Neutrophil (primary cell): Measurements from ENCODE around the gene KIAA0930.

Experiments used
- H3K27ac ChIP-seq: fragments of 200-600 bp; sonication (generic); 2 replicates; pipeline ENCODE4 v1.5.1; 2016; ENCODE audit warnings: mild to moderate bottlenecking, moderate library complexity
- H3K27me3 ChIP-seq: fragments of 200-600 bp; sonication (generic); 2 replicates; pipeline ENCODE4 v1.6.0; 2016; ENCODE audit warnings: mild to moderate bottlenecking
- H3K36me3 ChIP-seq: fragments of 200-600 bp; sonication (generic); 2 replicates; pipeline ENCODE4 v1.5.1; 2017
- H3K4me1 ChIP-seq, 2 experiments: fragments of 200-600 bp in 1 of 2; sonication (generic) in 1 of 2; 1 replicate in 1 of 2; 2 replicates in 1 of 2; pipeline versions ENCODE4 v1.5.1 to v1.6.1; 2013 to 2016; ENCODE audit warnings: low read depth in 1 of 2, low read length in 1 of 2, mild to moderate bottlenecking in 1 of 2, moderate library complexity in 1 of 2; ENCODE audit not compliant: control insufficient read depth in 1 of 2, insufficient read depth in 1 of 2
- H3K4me3 ChIP-seq, 2 experiments: fragments of 200-600 bp in 1 of 2; sonication (generic) in 1 of 2; 1 replicate in 1 of 2; 2 replicates in 1 of 2; pipeline ENCODE4 v1.5.1; 2013 to 2016; ENCODE audit warnings: low read depth in 1 of 2, low read length in 1 of 2, mild to moderate bottlenecking in 1 of 2, moderate library complexity in 1 of 2
- H3K9me3 ChIP-seq: fragments of 200-600 bp; sonication (generic); 2 replicates; pipeline ENCODE4 v1.5.1; 2016
- CTCF ChIP-seq: fragments of 200-600 bp; sonication (generic); IDR thresholded peaks from 2 replicates; pipeline ENCODE4 v1.5.1; 2016; ENCODE audit warnings: antibody characterized with exemption

KIAA0930 gene

GRCh38 chr22:45172881-45173585, 67.7 kb downstream of the KIAA0930 start:
- Histone ChIP-seq H3K4me1 (peaks cover 9 to 11% of the 10 kb centered on the region in 2 experiments), H3K9me3 (no peaks in the 10 kb centered on the region), H3K4me3 (no peak overlapping the region), H3K27me3 (no peaks in the 10 kb centered on the region), H3K27ac (peak overlapping the region; percentile 20), H3K36me3 (peaks cover 100% of the 10 kb centered on the region)
- no peak for TF ChIP-seq CTCF

DNA sequence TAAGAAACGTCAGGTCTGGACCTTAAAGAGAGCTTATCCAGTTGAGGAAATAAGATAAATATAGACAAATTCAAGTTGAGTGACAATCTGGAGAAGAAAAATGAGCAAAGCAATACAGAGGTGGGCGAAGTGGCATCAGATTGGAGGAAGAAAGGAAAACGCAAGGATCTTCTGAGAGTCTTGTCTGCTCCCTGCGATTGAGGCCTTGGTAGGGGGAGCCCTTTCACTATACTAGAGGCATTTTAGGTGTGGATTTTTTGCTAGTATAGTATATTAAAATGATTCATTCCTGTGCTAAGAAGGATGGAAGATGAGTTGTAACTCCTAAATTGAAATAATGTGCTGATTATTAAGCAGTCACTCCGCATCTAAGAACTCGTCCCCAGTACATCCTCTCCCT, 68.9 kb downstream of the KIAA0930 start:
- no peaks in the 10 kb centered on the region for H3K9me3 ChIP-seq
- H3K27me3 ChIP-seq: no peaks in the 10 kb centered on the region
- no peak overlapping the region for H3K4me3 ChIP-seq
- peaks cover 97% of the 10 kb centered on the region for H3K36me3 ChIP-seq
- H3K4me1 ChIP-seq: peaks cover 21 to 23% of the 10 kb centered on the region in 2 experiments
- TF ChIP-seq CTCF: no peak
- peak overlapping the region; percentile 20 for H3K27ac ChIP-seq

GRCh38 chr22:45169591-45170466, 70.9 kb downstream of the KIAA0930 start:
- H3K36me3 ChIP-seq: peaks cover 83% of the 10 kb centered on the region
- no peaks in the 10 kb centered on the region for H3K27me3 ChIP-seq
- H3K9me3 ChIP-seq: no peaks in the 10 kb centered on the region
- TF ChIP-seq CTCF: no peak
- no peak overlapping the region for H3K4me3 ChIP-seq
- peak overlapping the region; percentile 61 for H3K27ac ChIP-seq
- H3K4me1 ChIP-seq: peaks cover 40 to 41% of the 10 kb centered on the region in 2 experiments

DNA sequence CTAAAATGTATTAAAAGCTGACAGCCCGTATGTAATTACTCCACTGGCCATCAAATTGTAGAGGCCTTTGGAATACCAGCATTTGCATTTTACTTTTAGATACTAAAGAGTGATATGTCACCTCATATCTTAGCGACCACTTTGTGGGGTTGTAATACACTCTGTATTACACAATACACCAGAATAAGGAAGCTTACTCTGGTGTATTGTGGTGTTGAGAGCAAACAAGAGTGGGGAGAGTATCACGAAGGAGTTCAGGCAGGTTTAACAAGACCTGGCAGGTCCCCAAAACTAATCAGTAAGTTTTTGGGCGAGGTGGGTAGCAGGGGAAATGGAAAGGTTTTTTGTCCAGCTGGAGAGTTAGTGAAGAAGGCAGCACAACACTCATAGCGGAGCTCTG, 73.8 kb downstream of the KIAA0930 start:
- no peaks in the 10 kb centered on the region for H3K9me3 ChIP-seq
- H3K4me3 ChIP-seq: peak overlapping the region; percentile 38 to 96
- no peak for TF ChIP-seq CTCF
- H3K36me3 ChIP-seq: peaks cover 54% of the 10 kb centered on the region
- peak overlapping the region; percentile 93 for H3K27ac ChIP-seq
- peaks cover 49 to 57% of the 10 kb centered on the region in 2 experiments for H3K4me1 ChIP-seq
- H3K27me3 ChIP-seq: no peaks in the 10 kb centered on the region

GRCh38 chr22:45164270-45165088, 76.2 kb downstream of the KIAA0930 start:
- Histone ChIP-seq H3K9me3 (no peaks in the 10 kb centered on the region), H3K4me3 (peak overlapping the region; percentile 94 to 96), H3K27me3 (no peaks in the 10 kb centered on the region), H3K4me1 (peaks cover 73 to 81% of the 10 kb centered on the region in 2 experiments), H3K36me3 (peaks cover 30% of the 10 kb centered on the region), H3K27ac (peak overlapping the region; percentile 93)
- TF ChIP-seq CTCF: no peak
